HG03095 (cell line): ENCODE data around the gene TADA2A.

Experiments
- ATAC-seq: cut with Tn5 transposase; IDR thresholded peaks from one replicate; pipeline ENCODE4 v1.9.1; 2021; ENCODE audit warnings: moderate library complexity; ENCODE audit not compliant: unreplicated experiment

The TADA2A gene

DNA sequence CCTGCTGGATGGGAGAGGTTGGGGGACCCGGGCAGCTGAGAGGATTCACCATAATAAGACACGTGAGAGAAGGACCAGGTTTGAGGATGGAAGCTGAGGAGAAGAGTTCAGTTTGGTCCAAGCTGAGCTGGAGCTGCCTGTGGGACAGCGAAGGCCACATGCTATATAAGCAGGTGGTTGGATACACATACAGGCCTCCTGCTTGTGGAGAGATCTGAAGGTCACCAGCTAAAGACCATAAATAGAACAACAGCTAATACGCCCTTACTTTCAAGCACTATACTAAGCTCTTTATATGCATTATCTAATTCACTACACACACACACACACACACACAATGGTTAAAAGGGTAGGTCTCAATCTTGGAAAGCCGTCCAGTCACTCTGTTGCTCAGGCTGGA, 115.1 kb downstream of the TADA2A start:
- no peak for ATAC-seq

GRCh38 chr17:37523715-37524219, 117.1 kb downstream of the TADA2A start:
- ATAC-seq = no peak

GRCh38 chr17:37527249-37527851, 120.7 kb downstream of the TADA2A start:
- no peak for ATAC-seq
